Panc1 (cell line): ENCODE measurements around the gene PIK3AP1. TPM values are rescaled to one million over a fixed set of nuclear protein-coding genes. Genes with fewer than 3 reads are reported as not detected.
A peak's percentile ranks its signal among the peaks of the same experiment; 100 is the strongest.

Experiments used
- ATAC-seq: fragments of 200-7000 bp; cut with Tn5 transposase; 2 replicates; pipeline ENCODE4 v1.9.1; 2020; ENCODE audit warnings: mild to moderate bottlenecking, moderate library complexity
- BruUV-seq: library from RNA; stranded (reverse); fragments of 400-500 nt; replicated peaks from 2 replicates; lab custom pipeline; 2021; lab: Mats Ljungman, UMichigan
- CTCF ChIA-PET: fragments of 300-600 bp; sonication (Branson Sonifier 250); formaldehyde crosslinking; loops from one replicate; lab custom pipeline; 2022; ENCODE audit warnings: antibody characterized with exemption; lab: Charles Lee
- POLR2A ChIA-PET: fragments of 300-600 bp; sonication (Branson Sonifier 250); formaldehyde crosslinking; loops from one replicate; lab custom pipeline; 2022; ENCODE audit warnings: antibody characterized with exemption; lab: Charles Lee
- DNase-seq: peaks from one replicate; pipeline ENCODE4 v3.0.0-alpha.2; 2010; ENCODE audit warnings: low read depth, low spot score
- H3K27ac ChIP-seq: 2 replicates; pipeline ENCODE4 v1.5.1; 2011; ENCODE audit warnings: mild to moderate bottlenecking, low read length, inconsistent platforms
- H3K27me3 ChIP-seq: fragments of 200-500 bp; sonication (Bioruptor generic); 2 replicates; pipeline ENCODE4 v1.6.0; 2014; ENCODE audit warnings: low read length, inconsistent platforms; ENCODE audit not compliant: control insufficient read depth, insufficient read depth
- H3K36me3 ChIP-seq: fragments of 200-500 bp; sonication (Bioruptor generic); 2 replicates; pipeline ENCODE4 v1.5.1; 2014; ENCODE audit warnings: inconsistent platforms, mild to moderate bottlenecking, low read length, moderate library complexity; ENCODE audit not compliant: control insufficient read depth, insufficient read depth
- H3K4me1 ChIP-seq: 2 replicates; pipeline ENCODE4 v1.5.1; 2011; ENCODE audit warnings: inconsistent platforms, mild to moderate bottlenecking, low read length, moderate library complexity; ENCODE audit not compliant: control insufficient read depth, insufficient read depth
- H3K4me3 ChIP-seq, 2 experiments: 2 replicates each; pipeline ENCODE4 v1.5.1; 2011 to 2012; ENCODE audit warnings: low read depth in 2 of 2, low read length in 2 of 2, mild to moderate bottlenecking in 2 of 2, inconsistent platforms in 1 of 2, moderate library complexity in 1 of 2
- H3K9me3 ChIP-seq: fragments of 200-500 bp; sonication (Bioruptor generic); 2 replicates; pipeline ENCODE4 v1.5.1; 2014; ENCODE audit warnings: low read depth, mild to moderate bottlenecking, inconsistent platforms, low read length, moderate library complexity; ENCODE audit not compliant: control insufficient read depth, insufficient read depth
- POLR2AphosphoS5 ChIP-seq: IDR thresholded peaks from 2 replicates; pipeline ENCODE4 v1.6.1; 2012; ENCODE audit warnings: mild to moderate bottlenecking, low read depth, low read length, moderate library complexity
- REST ChIP-seq, 2 experiments: IDR thresholded peaks; 2 replicates each; pipeline ENCODE4 v1.6.1; 2011 to 2012; ENCODE audit warnings: low read depth in 2 of 2, control low read depth in 1 of 2, low read length in 1 of 2, mild to moderate bottlenecking in 1 of 2, moderate library complexity in 1 of 2; ENCODE audit not compliant: insufficient read depth in 1 of 2
- SIN3A ChIP-seq: IDR thresholded peaks from 2 replicates; pipeline ENCODE4 v1.6.1; 2012; ENCODE audit warnings: low read depth, mild to moderate bottlenecking, low read length, moderate library complexity, borderline replicate concordance; ENCODE audit not compliant: insufficient read depth
- TCF7L2 ChIP-seq: IDR thresholded peaks from 2 replicates; pipeline ENCODE4 v1.6.1; 2011; ENCODE audit warnings: mild to moderate bottlenecking, low read depth, low read length, inconsistent platforms
- in situ Hi-C: cut with HindIII; loops from 2 replicates; pipeline ENCODE4 v1.10.0; 2016; ENCODE audit warnings: low sequenced_read_pairs, low pct_unique_long_range_greater_than_20kb
- intact Hi-C: fragments of 100-400 bp; cut with micrococcal nuclease; formaldehyde crosslinking; loops from one replicate; pipeline ENCODE4 v1.10.0; 2022; ENCODE audit not compliant: unreplicated experiment
- total RNA-seq: library from RNA; stranded (reverse); gene quantifications from one replicate; pipeline ENCODE4 v1.2.1, GENCODE V29; 2021; ENCODE audit not compliant: unreplicated experiment
- TF ChIP-seq, protein P1 (sequence below): fragments of 450-650 bp; IDR thresholded peaks from 2 replicates; pipeline ENCODE4 v1.5.1; 2017; ENCODE audit warnings: mild to moderate bottlenecking

PIK3AP1 gene
- total RNA-seq, 1 experiment from 2014 or later: 2.6 TPM

- no TSS peak for BruUV-seq
- no peak for TF ChIP-seq TCF7L2
- TF ChIP-seq, protein P1, sequence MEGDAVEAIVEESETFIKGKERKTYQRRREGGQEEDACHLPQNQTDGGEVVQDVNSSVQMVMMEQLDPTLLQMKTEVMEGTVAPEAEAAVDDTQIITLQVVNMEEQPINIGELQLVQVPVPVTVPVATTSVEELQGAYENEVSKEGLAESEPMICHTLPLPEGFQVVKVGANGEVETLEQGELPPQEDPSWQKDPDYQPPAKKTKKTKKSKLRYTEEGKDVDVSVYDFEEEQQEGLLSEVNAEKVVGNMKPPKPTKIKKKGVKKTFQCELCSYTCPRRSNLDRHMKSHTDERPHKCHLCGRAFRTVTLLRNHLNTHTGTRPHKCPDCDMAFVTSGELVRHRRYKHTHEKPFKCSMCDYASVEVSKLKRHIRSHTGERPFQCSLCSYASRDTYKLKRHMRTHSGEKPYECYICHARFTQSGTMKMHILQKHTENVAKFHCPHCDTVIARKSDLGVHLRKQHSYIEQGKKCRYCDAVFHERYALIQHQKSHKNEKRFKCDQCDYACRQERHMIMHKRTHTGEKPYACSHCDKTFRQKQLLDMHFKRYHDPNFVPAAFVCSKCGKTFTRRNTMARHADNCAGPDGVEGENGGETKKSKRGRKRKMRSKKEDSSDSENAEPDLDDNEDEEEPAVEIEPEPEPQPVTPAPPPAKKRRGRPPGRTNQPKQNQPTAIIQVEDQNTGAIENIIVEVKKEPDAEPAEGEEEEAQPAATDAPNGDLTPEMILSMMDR: no peak
- no peak for TF ChIP-seq REST (IDR thresholded peaks at IDR 0.05; ENCODE audit: insufficient read depth in 1 of 2, low read depth in 2 of 2, low read length in 1 of 2)
- no peak for TF ChIP-seq SIN3A
- TF ChIP-seq POLR2AphosphoS5: no peak
- peaks cover 9% of the 10 kb centered on the region; the same call in 1 of the 2 replicates for H3K9me3 ChIP-seq
- H3K27me3 ChIP-seq: no peaks in the 10 kb centered on the region
- in situ Hi-C loops: no loop called here
- POLR2A ChIA-PET: no interaction called here
- CTCF ChIA-PET: no interaction called here
- intact Hi-C loops: no loop called here
- H3K4me1 ChIP-seq: peaks cover 23% of the 10 kb centered on the region
- H3K27ac ChIP-seq: no peak overlapping the region
- ATAC-seq: no peak
- H3K36me3 ChIP-seq: peaks cover 9% of the 10 kb centered on the region
- no peak overlapping the region for H3K4me3 ChIP-seq
- no peak for DNase-seq
These were observed 131.5 kb downstream of the PIK3AP1 start for GRCh38 chr10:96588616-96589419.

DNA sequence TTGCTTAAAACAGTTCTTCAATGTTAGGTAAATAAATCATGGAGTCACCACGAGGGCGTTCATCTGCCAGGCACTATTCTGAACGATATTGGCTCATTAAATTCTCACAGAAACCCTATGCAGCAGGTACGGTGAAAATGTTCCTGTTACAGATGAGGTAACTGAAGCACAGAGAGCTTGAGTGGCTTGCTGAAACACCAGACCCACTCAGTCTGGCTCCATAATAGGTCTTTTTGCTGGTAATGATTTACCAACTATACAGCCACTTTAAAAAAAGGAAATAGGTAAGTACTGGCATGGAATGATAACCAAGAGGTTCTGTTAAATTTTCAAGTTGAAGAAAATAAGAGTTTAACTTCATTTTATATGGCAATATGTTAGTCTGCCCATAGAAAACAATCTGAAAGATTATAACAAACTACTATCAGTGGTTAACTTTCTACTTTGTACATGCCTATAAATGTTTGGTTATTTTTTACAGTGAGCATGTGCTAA, 132.2 kb downstream of the PIK3AP1 start:
- peaks cover 4% of the 10 kb centered on the region; the same call in 1 of the 2 replicates for H3K9me3 ChIP-seq
- DNase-seq: no peak
- peaks cover 27% of the 10 kb centered on the region for H3K4me1 ChIP-seq
- POLR2A ChIA-PET: no interaction called here
- H3K27ac ChIP-seq: peak overlapping the region; percentile 100
- intact Hi-C loops (no loop called here), in situ Hi-C loops (no loop called here)
- no peak for TF ChIP-seq TCF7L2
- TF ChIP-seq REST (IDR thresholded peaks at IDR 0.05; ENCODE audit: insufficient read depth in 1 of 2, low read depth in 2 of 2, low read length in 1 of 2): no peak
- TF ChIP-seq, protein P1: no peak
- no peak for TF ChIP-seq POLR2AphosphoS5
- TF ChIP-seq SIN3A: no peak
- BruUV-seq: no TSS peak
- H3K36me3 ChIP-seq: peaks cover 9% of the 10 kb centered on the region
- H3K27me3 ChIP-seq: no peaks in the 10 kb centered on the region
- peak overlapping the region; percentile 88 to 93 for H3K4me3 ChIP-seq
- CTCF ChIA-PET: no interaction called here
- no peak for ATAC-seq
